GM21360 (cell line): Measurements from ENCODE around the gene RSPRY1.

ENCODE experiments used
- ATAC-seq: cut with Tn5 transposase; IDR thresholded peaks from one replicate; pipeline ENCODE4 v1.9.1; 2021; ENCODE audit warnings: mild to moderate bottlenecking, moderate library complexity; ENCODE audit not compliant: unreplicated experiment

The RSPRY1 gene

DNA sequence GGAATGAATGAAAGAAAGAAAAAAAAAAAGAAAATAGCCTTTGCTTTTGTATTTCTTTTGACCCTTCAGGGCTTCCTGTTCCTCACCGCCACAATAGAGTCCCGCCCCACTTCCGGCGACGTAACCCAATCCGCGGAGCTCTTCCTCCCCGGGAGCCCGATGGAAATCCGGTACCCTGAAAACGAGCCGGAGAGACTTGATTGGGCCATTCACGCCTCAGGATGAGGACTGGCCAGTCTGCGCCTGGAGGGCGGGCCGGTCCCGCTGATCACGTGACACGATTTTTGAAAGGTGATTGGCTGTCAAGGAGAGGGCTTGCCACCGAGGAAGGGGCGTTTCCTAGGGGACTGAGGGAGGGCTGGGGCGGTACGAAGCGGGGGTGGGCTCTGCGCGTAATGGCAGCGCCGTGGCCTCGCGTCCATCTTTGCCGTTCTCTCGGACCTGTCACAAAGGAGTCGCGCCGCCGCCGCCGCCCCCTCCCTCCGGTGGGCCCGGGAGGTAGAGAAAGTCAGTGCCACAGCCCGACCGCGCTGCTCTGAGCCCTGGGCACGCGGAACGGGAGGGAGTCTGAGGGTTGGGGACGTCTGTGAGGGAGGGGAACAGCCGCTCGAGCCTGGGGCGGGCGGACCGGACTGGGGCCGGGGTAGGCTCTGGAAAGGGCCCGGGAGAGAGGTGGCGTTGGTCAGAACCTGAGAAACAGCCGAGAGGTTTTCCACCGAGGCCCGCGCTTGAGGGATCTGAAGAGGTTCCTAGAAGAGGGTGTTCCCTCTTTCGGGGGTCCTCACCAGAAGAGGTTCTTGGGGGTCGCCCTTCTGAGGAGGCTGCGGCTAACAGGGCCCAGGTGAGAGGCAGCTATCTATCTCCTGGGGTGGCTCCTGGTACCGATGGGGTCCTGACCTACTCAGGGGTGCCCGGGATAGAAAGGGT, at the start of gene RSPRY1, which contains the start of gene PSME3IP1:
Gene RSPRY1 (plus strand): TSS at position 385 of the 927 bp plus-strand sequence. CDS start 18,330 bp downstream, outside the sequence.
Gene PSME3IP1 (minus strand): TSS at position 95 of the 927 bp plus-strand sequence. CDS start 12,185 bp downstream, outside the sequence.
- peak; percentile 82 for ATAC-seq

DNA sequence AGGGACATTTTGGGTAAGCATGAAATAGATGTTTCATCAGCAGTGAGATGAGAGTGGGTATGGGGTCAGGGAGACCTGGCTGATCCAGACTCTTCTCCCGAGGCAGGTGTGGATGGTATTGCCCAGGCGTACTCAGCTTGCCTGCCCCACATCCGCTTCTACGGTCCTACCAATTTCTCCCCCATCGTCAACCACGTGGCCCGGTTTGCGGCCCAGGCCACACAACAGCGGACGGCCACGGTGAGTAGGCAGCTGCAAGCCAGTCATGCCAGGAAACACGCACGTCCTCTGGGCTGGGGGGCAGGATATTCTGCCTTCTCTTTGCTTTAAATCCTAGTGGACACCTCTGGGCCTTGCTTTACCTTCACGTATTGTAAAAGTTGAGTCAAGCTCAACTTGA, 49.1 kb upstream of the RSPRY1 start:
- no peak for ATAC-seq

DNA sequence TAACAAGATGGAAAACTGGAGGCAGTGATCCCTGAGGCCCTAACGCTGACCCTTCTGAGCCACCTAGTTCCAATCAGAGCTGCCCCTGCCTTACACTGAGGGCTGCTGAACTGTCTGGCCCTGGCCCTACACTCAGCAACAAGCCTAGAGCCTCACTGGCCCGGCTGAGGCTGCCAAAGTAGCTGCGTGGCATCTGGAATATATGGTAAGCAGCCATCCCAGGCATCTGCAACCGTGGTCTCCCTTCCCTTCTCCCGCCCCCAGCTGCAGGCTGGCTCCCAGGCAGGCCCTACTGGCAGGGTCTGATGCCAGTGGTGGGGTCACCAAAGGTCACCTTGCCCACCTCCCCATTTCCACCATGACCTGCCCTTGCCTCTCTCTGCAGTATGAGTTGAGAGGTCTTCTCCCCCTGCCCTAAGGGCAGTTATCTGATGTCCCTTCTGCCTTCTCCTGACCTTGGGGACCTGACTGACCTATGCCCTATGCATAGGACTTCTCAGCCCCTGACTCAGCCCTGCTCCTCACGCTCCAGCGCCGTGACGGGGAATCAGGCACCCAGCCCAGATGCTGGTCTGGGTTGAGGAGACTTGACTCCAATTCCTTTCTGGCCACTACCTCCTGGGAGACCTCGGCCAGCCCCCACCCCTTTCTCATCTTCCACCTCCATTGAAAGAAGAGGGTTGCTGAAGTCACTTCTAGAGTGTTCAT, 48.4 kb upstream of the RSPRY1 start:
- no peak for ATAC-seq

DNA sequence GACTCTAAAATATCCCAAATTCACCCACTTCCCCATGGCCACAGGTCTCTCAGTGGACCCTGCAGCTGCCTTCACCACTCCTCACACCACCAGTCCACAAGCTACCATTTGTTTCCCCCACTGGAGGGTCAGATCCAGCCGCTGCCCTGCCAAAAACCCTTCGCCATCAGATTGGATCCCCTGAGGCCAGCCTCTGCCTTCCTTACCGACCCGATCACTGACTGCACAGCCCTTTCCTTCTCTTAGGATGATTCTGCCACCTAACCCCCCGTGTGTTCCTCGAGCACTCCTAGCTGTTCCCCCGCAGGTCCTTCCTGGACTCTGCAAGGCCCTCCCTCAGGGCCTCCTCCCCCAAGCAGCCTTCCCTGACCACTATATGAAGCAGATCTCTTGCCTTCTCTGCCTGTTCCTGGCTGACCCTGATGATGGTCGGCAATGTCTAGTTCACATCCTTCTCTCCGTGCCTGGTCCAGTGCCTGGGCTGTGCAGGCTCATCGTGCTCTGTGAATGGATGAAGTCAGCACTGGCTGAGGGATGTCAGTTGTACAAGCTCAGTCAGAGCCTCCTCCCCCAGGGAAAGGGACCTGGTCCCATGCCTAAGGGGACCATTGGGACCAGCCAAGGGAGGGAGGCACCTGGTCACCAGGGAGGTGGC, 47.7 kb upstream of the RSPRY1 start:
- no peak for ATAC-seq

DNA sequence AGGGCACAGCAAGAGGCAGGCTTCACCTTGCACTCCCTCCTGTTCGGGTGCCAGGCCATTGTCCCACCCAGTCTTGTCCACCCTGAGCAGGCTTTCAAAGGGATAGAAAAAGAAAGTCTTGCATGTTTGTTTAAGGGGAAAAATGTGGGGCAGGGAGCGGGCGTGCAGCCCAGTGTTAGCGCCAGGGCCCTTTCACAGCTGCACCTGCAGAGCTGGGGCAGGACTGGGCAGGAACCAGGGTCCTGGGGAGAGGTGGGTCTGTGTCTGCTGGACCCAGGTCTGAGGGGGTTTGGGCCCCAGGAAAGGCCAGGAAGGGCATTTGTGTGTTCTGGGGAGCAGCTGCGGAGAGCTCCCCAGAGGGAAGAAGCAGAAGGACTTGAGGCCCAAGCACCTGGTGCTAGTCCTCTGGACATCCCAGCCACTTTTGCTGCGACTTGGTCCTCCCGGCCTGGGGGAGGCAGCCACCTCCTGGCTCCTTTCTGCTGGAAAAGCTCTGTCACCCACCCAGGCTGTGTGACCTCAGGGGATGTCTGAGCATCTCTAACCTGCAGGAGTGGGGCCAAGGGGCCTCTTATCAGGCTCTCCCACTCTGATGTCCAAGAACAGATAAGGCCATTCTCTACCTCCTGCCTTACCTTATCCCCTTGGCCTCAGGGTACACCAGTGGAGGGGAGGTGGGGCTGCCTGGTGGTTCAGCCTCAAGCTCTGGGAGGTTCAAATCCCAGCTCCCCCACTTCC, 45.0 kb upstream of the RSPRY1 start:
- no peak for ATAC-seq

DNA sequence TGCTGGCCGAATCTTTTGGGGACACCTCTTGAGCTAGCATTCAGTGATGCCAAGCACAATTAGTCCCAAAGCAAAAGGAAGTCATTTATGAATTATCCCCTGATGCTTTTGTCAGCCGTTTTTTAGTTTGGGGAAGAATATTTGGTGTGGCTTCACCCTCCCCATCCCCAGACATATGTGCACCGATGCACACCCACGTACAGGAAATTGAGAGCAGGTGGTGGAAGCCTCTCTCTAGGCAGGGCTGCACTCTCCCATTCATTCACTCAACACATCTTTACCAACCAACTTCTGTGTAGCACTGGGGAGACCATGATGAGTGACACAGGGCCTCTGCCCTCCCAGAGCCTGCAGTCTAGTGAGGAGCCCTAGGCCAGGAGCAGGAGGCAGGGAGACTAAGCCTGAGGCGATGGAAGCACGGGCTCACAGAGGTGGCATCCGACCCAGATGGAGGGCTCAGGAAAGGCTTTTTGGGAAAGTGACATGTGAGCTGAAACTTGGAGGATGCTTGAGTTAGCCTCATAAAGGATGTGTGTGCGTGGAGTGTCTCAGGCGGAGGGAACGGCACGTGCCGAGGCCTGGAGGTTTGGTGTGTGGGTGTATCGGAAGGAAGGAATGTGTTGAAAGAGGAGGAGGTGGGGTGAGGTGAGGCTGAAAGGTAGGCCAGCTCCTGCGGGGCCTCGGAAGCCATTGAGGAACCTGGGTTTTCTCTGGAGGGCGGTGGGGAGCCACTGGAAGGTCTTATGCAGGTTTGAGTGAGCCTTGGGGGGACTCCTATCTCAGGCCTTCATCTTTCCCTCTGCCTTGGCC, 44.1 kb upstream of the RSPRY1 start:
- no peak for ATAC-seq

DNA sequence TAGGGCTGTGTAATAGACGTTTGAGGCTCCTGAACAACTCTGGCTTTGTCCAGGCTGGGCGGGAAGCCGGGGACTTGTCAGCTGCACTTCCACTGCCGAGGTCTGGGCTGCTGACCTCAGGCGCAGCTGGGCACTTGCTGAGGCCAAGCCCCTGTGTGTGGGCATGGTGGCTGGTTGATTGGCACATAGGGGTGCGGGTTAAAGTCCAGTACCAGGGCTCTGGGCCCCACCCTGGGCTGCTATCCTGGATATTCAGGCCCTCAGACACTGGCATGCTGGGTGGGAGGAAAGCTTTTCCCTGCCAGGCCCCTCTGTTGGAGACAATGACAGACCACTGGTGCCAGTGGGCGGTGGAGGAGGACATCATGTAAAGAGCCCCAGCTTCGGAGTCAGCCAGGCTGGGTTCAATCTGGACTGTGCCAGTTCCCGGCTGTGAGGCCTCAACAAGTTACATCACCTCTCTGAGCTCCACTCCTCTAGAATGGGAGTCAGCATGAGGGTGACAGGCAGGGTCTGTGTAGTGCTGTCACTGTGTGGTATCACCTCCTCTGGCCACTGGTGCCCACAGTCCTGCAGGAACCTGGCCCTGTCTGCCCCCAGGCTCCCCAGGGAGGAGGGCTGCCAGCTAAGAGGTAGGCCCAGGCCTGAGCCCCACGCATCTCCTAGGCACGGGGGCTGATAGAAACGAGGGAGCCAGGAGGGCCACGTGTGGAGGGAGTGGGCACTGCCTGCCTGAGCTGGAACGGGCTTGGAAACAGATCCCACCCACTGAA, 42.8 kb upstream of the RSPRY1 start:
- no peak for ATAC-seq

DNA sequence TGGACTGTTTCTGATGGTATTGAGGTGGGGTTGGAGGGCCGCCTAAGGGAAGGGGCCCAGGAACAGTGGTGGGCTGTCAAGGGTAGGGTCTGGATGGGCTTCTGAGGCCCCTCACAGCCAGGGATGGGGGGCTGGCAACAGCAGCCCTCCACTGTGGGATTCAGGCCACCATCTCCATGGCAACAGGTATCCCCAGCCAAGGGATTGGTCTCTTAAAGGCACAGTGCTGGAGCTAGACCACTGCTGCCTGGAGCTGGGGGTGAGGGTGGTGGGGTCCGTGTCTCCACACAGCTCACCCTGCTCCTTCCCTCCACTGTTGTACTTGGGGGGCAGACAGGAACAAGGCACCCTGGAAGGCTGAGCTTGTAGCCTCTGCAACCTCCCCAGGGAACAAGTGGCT, 42.1 kb upstream of the RSPRY1 start:
- no peak for ATAC-seq

DNA sequence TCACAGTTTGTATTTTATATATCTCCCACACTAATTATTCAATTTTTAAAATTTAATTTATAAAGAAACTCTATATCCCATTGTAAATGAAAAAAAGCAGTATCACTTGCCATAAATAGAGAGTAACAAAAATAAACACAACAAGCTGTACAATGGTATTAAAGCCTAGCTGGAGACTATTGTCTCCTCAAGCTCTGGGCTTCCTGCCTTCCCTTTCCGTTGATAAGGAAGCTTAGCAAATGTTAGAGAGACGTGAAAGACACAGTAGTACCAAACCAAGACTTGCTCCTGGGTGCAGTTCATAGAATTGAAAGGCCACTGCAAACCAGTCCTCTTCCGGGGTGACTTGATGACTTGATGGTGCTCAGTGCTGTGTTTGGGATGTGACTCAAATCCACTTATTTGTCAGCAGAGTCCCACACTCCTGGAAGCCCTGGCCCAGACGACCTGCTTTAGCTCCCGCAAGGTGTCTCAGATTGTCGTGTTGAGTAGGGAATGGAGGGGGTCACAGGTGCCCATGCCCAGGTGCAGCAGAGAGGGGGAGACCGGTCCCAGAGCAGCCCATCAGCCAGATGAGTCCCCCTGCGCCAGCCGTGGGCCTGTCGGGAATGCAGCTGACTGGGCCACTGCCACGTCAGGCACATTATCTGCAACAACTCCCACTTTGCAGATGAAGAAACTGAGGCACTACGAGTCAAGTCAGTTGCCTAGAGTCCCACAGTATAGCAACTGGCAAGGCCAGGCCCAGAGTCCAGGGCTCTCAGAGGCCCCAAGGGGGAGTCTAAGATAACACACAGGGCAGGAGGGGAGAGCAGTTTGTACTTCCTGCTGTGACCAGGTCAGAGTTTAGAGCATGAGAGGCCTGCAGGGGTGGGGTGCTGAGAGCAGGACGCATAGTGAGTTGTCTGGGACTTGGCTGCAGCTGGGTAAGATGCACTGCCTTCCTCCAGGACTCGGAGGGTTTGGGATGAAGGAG, 40.8 kb upstream of the RSPRY1 start:
- ATAC-seq, result no peak

DNA sequence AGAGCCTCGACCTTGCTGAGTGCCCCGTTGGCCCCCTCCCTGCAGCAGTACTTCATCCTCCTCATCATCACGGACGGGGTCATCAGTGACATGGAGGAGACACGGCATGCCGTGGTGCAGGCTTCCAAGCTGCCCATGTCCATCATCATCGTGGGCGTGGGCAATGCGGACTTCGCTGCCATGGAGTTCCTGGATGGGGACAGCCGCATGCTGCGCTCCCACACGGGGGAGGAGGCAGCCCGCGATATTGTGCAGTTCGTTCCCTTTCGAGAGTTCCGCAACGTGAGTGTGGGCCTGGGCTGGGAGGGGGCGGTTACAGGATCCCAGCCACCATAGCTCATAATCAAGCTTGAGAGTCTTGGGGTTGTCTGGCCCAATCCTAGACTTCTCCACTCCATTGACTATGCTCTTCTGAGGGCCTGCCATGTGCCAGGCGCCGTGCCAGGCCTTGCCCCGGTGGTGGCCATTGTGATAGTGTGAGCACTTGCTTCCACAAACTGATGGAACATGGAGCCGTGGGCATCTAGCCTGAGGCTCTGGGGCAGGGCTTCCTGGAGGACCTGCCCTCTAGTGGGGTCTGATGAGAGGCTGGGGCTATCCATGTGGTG, 40.0 kb upstream of the RSPRY1 start:
- ATAC-seq, result no peak

DNA sequence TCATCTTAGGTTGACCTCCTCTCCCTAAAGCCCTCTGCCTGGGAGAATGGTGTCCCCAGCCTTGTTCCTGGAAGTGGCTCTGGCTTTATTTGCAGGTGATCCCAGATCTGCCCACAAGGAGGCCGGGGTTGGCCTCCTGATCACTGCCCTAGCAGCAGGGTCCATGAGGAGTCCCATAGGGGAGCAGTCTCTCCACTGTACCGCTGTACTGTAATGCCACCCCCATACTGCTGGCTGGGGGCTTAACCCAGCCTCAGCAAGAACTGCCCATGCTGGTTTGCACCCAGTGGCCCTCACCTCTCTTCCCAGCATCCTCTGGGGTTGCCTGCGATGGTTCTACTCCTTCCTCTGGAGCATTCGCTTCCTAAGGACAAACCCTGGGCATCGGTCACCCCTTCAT, 39.4 kb upstream of the RSPRY1 start:
- ATAC-seq, result no peak

DNA sequence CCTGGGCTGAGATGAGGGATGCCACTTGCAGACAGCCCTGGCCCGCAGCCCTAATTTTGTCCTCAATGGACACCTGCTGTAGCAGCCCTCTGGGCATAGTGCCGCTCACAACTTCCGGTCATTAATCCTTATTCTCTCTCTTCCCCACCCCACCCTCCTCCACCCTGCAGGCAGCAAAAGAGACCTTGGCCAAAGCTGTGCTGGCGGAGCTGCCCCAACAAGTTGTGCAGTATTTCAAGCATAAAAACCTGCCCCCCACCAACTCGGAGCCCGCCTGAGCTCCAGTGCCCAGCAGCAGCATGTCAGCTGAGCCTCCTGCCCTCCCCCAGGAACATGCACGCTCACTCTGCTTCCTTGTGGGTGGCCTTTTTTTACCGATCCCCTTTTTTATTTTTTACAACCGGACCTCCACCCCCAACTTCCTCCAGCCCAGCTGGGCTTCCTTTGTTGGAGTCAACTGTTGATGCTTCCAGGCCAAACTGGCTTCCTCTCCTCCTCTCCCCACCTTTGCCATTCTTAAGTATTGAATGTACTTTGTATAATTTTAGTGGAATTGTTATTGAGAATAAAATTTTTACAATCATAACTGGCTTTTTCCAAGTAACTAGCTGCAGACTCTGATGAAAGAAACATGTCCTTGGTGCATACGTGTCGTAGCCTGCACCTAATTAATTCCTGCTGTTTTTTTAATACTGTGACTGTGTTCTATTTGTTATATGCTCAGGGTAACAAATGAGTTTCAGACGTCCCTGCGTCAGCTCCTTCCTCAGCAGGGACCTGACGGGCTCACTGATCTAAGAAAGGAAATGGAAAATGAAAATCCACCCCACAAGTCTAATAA, 38.5 kb upstream of the RSPRY1 start:
- no peak for ATAC-seq

DNA sequence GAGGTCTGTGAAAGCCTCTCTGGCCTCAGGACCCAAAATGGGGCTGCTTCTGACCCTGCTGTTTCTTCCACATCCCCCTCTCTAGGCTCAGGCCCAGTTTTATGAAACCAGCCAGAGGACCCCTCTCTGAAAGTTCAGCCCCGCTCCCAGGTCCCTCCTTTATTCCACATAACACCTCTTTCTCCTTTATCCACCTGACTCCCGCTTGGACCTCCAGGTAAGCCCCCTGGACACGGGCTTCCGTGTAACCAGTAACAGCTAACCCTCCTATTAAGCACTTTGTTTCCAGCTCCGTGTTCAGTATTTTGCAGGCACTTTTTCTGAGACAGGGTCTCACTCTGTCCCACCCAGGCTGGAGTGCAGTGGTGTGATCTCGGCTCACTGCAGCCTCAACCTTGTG, 37.6 kb upstream of the RSPRY1 start:
- ATAC-seq, result no peak

DNA sequence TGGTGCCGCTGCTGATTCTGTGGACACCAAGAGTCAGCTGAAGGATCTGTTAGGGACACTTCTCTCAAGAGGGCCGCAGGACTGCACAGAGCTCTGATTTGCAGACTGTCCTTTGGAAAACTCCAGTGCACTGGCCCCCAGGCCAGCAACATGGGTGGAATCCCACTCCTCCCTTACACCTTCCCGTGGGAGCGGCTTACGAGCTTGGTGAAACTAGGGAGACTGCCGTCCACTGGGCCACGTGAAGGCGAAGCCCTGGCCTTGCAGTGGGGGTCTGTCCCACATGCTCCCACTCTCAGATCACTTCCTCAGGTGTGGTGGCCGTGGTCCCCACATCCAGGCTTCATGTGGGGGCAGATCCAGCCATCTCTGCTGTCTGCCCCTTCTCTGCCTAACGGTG, 36.7 kb upstream of the RSPRY1 start:
- ATAC-seq, result no peak

DNA sequence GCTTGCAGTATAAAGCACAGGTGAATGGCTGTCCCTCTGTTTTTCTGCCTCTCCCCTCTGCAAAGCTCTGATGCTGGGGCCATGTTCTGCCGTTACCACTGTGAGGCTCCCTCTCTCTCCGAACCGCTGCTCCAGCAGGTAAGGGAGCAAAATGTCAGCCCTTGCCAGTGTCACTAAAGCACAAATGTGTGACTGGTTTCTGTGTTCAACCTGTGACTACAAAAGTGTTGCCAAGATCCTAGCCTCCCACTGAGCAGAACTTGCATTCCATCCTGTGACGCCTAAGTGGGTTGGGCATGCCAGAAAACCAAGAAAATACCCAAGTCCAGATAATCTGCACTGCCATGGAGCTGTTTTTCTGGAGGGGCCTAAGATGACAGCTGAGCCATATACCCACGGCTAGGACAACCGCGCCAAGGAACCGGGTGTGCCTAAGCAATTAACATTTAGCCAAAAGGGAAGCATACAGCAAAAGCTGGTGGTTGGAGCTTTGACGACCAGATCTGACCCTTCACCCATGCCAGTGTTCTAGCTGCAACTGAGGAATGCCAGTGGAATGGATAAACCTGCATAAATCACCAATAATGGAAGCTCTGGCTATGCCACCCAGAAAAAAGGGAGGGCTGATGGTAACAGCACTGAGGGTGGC, 35.3 kb upstream of the RSPRY1 start:
- ATAC-seq, result no peak

DNA sequence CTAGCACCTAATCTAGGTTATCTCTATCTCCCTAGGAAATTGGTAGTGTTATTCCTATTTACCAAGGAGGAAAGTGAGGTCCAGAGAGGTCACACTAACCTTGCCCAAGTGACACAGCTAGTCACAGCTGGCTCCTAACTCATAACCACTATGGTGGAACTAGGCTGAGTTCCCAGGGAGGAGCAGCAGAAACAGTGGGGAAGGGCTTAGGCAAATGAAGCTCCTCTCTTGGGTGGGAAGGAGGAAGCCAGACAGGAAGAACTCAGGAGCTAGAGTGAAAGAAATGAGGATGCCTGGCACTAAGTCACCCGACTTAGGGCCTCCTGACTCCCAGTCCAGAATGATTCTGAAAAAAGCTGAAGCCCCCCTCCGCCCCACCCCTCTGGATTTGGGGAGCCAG, 34.8 kb upstream of the RSPRY1 start:
- ATAC-seq, result no peak
